MM.1S (cell line): ENCODE measurements around the gene CD46.

ENCODE experiments used
- CTCF ChIP-seq: fragments of 300-600 bp; sonication (generic); IDR thresholded peaks from 2 replicates; pipeline ENCODE4 v1.5.1; 2016; ENCODE audit warnings: antibody characterized with exemption, low read length, mixed read lengths
- EZH2 ChIP-seq: fragments of 300-600 bp; sonication (generic); optimal IDR thresholded peaks from 2 replicates; pipeline ENCODE3; 2017; ENCODE audit warnings: low read depth, mild to moderate bottlenecking, antibody characterized with exemption, low read length, mixed read lengths

- no peak for TF ChIP-seq CTCF
- no peak for TF ChIP-seq EZH2
Observed at GRCh38 chr1:207808911-207809555, 57.2 kb downstream of the CD46 start.
